GM19240 (cell line): ENCODE measurements around the gene SLC25A29.
"Not testable (repeated sequence)": the region's sequence is repeated elsewhere in the genome, so short reads cannot be mapped to it uniquely, and the experiment has no call there.

ENCODE experiments used
- DNase-seq: peaks from one replicate; pipeline ENCODE4 v3.0.0; 2011; ENCODE audit warnings: low spot score; ENCODE audit not compliant: insufficient read length

SLC25A29 gene

GRCh38 chr14:100312110-100312876, 6.0 kb upstream of the SLC25A29 start:
- not testable (repeated sequence) for DNase-seq

DNA sequence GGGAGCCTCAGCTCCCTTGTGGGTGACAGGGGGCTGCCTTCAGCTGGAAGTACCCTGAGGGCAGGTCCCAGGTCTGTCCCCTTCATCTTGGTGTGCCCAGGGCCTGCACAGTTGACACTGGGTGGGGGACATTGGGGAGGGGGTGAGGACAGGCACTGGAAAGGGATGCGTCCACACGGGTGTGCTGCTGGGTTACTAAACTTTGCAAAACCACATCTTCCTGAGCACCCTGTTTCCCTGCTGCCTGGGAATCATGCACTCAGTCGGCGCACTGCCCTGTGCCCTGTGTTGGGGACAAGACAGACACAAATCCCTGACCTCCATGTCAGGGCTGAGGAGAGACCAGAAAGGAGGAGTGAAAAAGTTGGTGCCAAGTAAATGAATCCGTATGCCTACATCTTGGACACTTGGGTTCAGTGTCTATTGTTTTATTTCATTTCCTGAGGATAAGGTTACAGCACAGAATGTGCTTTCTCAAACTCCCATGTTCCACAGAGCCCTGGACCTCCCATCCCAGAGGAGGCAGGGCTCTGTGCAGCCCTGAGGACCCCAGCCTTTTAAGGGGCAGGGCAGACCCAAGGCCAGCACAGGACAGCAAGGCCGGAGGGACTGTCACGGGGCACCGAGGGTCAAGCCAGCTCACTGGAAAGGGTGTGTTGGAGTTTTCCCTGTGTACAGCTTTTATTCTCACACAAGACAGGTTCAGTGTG, 2.9 kb upstream of the SLC25A29 start:
- DNase-seq, result no peak

DNA sequence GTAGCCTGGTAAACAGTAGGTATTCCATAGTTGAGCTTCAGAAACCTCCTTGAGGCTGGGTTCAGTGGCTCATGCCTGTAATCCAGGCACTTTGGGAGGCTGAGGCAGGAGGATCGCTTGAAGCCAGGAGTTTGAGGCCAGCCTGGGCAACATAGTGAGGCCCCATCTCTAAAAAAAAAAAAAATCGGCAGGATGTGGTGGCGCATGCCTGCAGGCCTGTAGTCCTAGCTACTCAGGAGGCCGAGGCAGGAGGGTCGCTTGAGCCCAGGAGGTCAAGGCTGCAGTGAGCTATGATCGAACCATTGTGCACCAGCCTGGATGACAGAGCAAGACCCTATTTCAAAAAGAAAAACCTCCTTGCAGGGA, 2.2 kb upstream of the SLC25A29 start:
- DNase-seq, result not testable (repeated sequence)

DNA sequence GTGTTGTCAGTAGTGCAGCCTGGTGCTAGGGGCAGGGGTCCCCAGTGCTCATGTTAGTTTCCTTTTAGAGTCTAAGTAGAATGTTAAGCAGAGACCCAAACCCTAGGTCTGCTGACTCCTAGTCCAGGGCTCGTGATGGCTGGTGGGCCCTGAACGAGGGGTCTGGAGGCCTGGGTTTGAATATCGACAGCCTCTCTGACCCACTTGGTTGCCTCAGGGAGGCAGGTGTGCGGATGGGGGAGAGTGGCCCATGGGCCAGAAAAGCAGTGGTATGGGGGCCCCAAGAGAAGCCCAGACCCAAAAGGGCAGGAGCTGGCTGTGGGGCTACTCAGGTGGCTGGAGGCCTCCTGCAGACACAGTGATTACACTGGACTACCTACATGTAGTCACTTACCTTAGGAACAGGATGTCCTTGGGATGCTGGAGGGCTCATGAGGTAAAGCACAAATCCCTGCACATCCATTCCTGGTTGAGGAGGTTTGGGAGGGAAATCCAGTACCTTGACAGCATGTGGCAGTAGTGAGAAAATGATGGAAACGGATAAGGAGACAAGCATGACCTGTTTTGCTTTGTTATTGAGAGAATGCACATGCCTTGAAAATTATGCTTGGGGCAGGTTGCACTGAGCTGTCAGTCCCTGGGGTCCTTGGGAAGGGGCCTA, 1.7 kb upstream of the SLC25A29 start:
- no peak for DNase-seq

- DNase-seq, result no peak
These were observed 938 bp upstream of the SLC25A29 start for GRCh38 chr14:100306998-100307765.

DNA sequence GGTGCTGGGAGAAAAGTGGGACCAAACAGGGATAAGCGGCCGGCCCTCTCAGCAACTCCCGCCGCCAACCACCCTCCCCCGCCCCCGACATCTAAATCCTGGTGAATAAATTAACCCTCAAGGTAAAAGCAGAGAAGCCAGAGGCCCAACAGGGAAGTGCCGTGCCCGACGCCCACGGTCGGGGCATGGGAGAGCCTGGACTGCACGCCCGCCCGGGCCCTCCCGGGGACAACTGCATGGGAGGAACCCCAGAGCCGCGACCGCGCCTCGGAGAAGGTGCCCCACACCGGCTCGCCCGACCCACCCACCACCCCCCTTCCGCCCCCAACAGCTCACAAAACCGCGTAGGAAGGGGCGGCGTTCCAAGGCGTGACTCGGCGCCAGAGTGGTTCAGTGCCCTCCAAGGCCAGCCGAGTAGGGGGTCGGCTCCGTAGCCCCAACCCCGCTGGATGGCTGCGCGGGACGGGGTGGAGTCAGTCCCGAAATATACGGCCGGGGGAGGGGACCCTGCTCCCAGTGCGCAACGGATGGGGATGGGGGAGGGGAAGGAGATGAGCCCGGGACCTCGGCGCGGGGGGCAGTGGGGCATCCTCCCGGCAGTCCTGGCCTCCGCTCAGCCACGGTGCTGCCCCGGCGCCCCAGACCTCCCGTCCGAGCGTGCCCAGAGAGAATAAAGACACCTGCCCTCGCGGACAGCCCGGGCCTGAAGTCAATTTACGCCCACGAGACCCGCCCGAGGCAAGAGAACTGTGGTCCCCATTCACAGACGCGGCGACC, 732 bp downstream of the SLC25A29 start:
- no peak for DNase-seq

- DNase-seq, result no peak
These were observed 1.4 kb downstream of the SLC25A29 start for GRCh38 chr14:100304825-100305323.

GRCh38 chr14:100303925-100304324, 2.3 kb downstream of the SLC25A29 start:
- DNase-seq, result no peak

DNA sequence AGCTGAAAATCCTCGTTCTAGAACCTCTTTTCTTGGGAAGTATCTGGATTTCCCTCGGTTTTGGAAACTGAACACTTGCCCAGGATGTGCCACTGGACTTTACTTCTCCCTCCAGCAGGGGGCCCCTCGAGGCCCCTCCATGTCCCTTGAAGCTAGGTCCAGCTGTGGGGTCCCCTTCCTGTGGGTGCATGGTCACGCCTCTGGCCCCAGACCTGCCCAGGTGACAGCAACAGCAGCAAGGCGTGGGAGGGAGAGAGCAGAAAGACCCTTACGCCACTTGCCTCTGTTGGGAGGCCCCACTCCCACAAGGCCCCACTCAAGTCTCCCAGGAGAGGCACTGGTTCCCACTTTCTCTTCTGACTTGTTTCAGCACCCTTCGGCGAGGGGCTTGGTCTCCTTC, 3.1 kb downstream of the SLC25A29 start:
- no peak for DNase-seq

DNA sequence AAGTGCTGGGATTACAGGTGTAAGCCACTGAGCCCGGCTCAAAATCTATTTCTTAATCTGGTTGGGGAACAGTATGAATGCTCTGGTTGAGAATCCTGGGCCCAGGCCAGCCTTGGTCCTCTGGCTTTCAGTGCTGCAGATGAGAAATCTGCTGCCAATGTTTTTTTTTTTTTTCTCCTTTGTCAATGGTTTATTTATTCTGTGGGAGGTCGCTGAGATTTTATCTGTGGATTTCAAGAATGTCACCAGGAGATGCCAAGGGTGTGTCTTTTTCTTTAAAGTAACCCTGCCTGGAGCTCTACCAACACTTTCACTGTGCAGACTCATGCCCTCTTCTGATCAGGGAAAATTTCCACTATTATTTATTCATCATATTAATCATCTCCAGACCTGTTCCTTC, 3.6 kb downstream of the SLC25A29 start:
- no peak for DNase-seq

DNA sequence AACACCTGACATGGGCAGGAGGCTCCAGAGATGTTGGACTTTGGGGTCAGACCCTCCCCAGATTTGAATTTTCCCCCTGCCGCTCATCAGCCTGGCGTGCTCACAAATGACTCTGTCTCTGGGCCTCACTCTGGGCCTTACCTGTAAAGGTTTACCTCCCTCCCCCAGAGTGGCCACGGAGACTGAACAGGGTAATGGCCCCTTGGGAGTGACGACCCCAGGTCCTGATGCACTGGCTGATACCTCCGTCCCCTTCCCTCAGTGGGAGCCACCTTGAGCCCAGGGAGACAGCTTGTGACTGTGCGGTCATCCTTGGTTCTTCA, 7.0 kb downstream of the SLC25A29 start:
- no peak for DNase-seq

GRCh38 chr14:100298551-100299237, 7.5 kb downstream of the SLC25A29 start:
- no peak for DNase-seq

- DNase-seq, result peak; percentile 89
These were observed 8.6 kb downstream of the SLC25A29 start for GRCh38 chr14:100297320-100298300.

- DNase-seq, result not testable (repeated sequence)
These were observed 9.5 kb downstream of the SLC25A29 start for GRCh38 chr14:100296729-100297128.

GRCh38 chr14:100296106-100296651, 10.1 kb downstream of the SLC25A29 start:
- DNase-seq, result no peak

DNA sequence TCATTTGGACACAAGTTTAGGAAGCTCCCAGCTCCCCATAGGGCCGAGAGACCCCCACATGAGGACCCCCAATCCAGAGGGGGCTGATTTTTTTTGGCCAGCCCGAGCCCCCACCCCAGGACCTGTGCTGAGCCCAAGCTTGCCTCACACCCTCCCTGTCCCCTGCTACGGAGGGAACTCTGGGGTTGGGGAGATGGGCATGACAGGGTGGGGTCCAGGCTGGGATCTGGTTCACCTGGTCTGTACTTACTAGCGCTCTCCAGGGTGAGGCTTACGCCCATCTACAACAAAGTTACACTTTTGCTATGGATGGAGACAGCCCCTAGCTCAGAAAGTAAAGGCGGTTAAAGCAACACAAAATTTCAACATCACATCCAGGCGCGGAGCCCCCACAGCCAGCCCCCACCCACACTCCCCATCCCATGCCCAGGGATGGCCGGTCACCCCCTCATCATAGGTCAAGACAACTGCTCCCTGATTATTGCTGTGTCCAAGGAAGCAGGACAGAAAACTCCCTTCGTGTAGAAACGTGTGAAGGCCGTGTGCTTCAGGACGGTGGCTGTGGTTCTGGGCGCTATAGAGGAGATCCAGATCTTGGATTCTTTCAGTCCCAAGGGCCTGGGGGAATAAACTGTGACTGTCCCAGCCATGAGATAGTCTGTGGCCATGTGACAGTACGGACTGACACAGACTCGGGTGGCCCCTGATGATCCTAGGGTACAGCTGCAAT, 10.7 kb downstream of the SLC25A29 start:
- DNase-seq, result no peak

DNA sequence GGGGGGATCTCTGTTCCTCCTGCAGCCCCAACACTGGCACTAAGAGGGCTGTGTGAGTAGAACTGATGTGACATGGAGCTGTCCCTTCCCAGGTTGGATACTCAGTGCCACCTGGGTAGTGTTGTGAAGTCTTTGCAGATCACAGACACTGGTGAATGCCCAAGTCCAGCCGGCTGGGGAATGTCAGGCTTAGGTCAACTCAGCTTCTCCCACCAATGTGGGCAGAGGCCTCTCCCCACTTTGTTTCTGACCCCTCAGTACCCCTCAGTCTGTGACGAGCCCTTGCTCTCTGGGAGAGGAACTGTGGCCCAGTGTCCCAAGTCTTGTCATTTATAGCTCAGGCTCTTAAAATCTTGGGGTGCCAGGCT, 11.3 kb downstream of the SLC25A29 start:
- DNase-seq, result no peak
